HepG2 (cell line): ENCODE data around the gene TGDS. TPM values are rescaled to one million over a fixed set of nuclear protein-coding genes. Genes with fewer than 3 reads are reported as not detected.

Experiments used
- ELK4 ChIP-seq: sonication (generic); formaldehyde crosslinking; IDR thresholded peaks from 2 replicates; pipeline ENCODE4 v1.9.0; 2021; ENCODE audit warnings: missing genetic modification reagents, borderline replicate concordance
- FOXA1 ChIP-seq, 2 experiments: fragments of 450-650 bp in 1 of 2; sonication (generic) in 1 of 2; formaldehyde crosslinking in 1 of 2; IDR thresholded peaks; 2 replicates each; pipeline versions ENCODE4 v1.4.0 to v1.6.1; 2016 to 2020; ENCODE audit warnings: missing genetic modification reagents in 1 of 2
- FOXP4 ChIP-seq: sonication (generic); formaldehyde crosslinking; IDR thresholded peaks from 2 replicates; pipeline ENCODE4 v1.4.0; 2020; ENCODE audit warnings: missing genetic modification reagents
- HNRNPLL ChIP-seq: fragments of 200-400 bp; formaldehyde crosslinking; IDR thresholded peaks from 2 replicates; pipeline ENCODE4 v1.6.1; 2017; ENCODE audit warnings: mild to moderate bottlenecking, low read depth, low read length; ENCODE audit not compliant: poor library complexity, severe bottlenecking
- KDM4B ChIP-seq: sonication (generic); formaldehyde crosslinking; IDR thresholded peaks from 2 replicates; pipeline ENCODE4 v1.4.0; 2020; ENCODE audit warnings: missing genetic modification reagents
- MAFG ChIP-seq: sonication (generic); formaldehyde crosslinking; IDR thresholded peaks from 2 replicates; pipeline ENCODE4 v1.5.1; 2020; ENCODE audit warnings: mild to moderate bottlenecking, missing genetic modification reagents
- RBFOX2 ChIP-seq: fragments of 200-400 bp; formaldehyde crosslinking; IDR thresholded peaks from 2 replicates; pipeline ENCODE4 v1.6.1; 2017; ENCODE audit warnings: low read depth, mild to moderate bottlenecking, low read length
- REL ChIP-seq: sonication (generic); formaldehyde crosslinking; conservative IDR thresholded peaks from 2 replicates; pipeline ENCODE4 v1.8.0; 2022; ENCODE audit warnings: mild to moderate bottlenecking, missing genetic modification reagents, moderate library complexity
- RERE ChIP-seq: IDR thresholded peaks from 2 replicates; pipeline ENCODE4 v1.6.1; 2016; ENCODE audit warnings: low read depth, missing genetic modification reagents, missing compliant biosample characterization
- ZNF280B ChIP-seq: sonication (generic); formaldehyde crosslinking; IDR thresholded peaks from 2 replicates; pipeline ENCODE4 v1.5.0; 2020; ENCODE audit warnings: missing genetic modification reagents, mild to moderate bottlenecking, borderline replicate concordance
- ZNF326 ChIP-seq: sonication (generic); formaldehyde crosslinking; IDR thresholded peaks from 2 replicates; pipeline ENCODE4 v1.4.0; 2020; ENCODE audit warnings: missing genetic modification reagents, borderline replicate concordance
- ZNF335 ChIP-seq: sonication (generic); formaldehyde crosslinking; IDR thresholded peaks from 2 replicates; pipeline ENCODE4 v1.4.0; 2020; ENCODE audit warnings: missing genetic modification reagents
- ZNF546 ChIP-seq: sonication (generic); formaldehyde crosslinking; conservative IDR thresholded peaks from 2 replicates; pipeline ENCODE4 v1.8.1; 2023; ENCODE audit warnings: mild to moderate bottlenecking, missing genetic modification reagents
- ZNF567 ChIP-seq: sonication (generic); formaldehyde crosslinking; IDR thresholded peaks from 2 replicates; pipeline ENCODE4 v1.8.1; 2023; ENCODE audit warnings: mild to moderate bottlenecking, missing genetic modification reagents, borderline replicate concordance
- ZNF772 ChIP-seq: sonication (generic); formaldehyde crosslinking; IDR thresholded peaks from 2 replicates; pipeline ENCODE4 v1.5.0; 2020; ENCODE audit warnings: mild to moderate bottlenecking, missing genetic modification reagents
- polyA plus RNA-seq, 8 experiments: library from polyadenylated mRNA; depleted of rRNA in 3 of 8; stranded (reverse) in 7 of 8; unstranded in 1 of 8; fragments of >200 nt; fragmentation: Illumina TruSeq in 4 of 8; extraction: Trizol in 4 of 8; gene quantifications; 2 replicates each; pipeline versions ENCODE4 v1.2.1 to v1.2.3, GENCODE V29; 2011 to 2016; ENCODE audit warnings: low read depth in 4 of 8, missing spikeins in 1 of 8, mixed read lengths in 1 of 8; ENCODE audit not compliant: insufficient read depth in 1 of 8
- total RNA-seq, 5 experiments: library from RNA; depleted of rRNA; stranded (reverse); fragments of >200 nt; fragmentation: Illumina TruSeq; extraction: Trizol; gene quantifications; 2 replicates each; pipeline ENCODE4 v1.2.3, GENCODE V29; 2016; ENCODE audit warnings: low read depth in 1 of 5

The TGDS gene
- total and polyA plus RNA-seq, 2 of the 13 experiments (the other 11 are each of a cell fraction or from before 2014, with no cell fraction given), result 15.5 to 17.9 TPM

- 0 out of 2 replicates have a peak, but pooled peaks have one; percentile 31 for TF ChIP-seq RERE (CRISPR knock-in tag)
- TF ChIP-seq FOXA1 (IDR thresholded peaks at IDR 0.05), result no peak
- no peak for TF ChIP-seq FOXA1 (CRISPR knock-in tag; IDR thresholded peaks at IDR 0.05)
- no peak for TF ChIP-seq REL (CRISPR knock-in tag)
- TF ChIP-seq RBFOX2, result peak; percentile 95
- 0 out of 2 replicates have a peak, but pooled peaks have one; percentile 23 for TF ChIP-seq ZNF567 (CRISPR knock-in tag)
- no peak for TF ChIP-seq ELK4 (CRISPR knock-in tag)
- TF ChIP-seq ZNF772, result peak; percentile 63
- TF ChIP-seq MAFG (CRISPR knock-in tag), result no peak
- TF ChIP-seq ZNF546 (CRISPR knock-in tag), result 0 out of 2 replicates have a peak, but pooled peaks have one; percentile 29
- TF ChIP-seq ZNF335 (CRISPR knock-in tag), result 0 out of 2 replicates have a peak, but pooled peaks have one; percentile 80
- TF ChIP-seq KDM4B (CRISPR knock-in tag), result peak; percentile 60; the same call in 1 of the 2 replicates
- TF ChIP-seq HNRNPLL, result peak; percentile 98
- TF ChIP-seq ZNF280B, result peak; percentile 83; the same call in 1 of the 2 replicates
- TF ChIP-seq FOXP4 (CRISPR knock-in tag), result peak; percentile 35; the same call in 1 of the 2 replicates
- no peak for TF ChIP-seq ZNF326 (CRISPR knock-in tag)
Observed at GRCh38 chr13:94595950-94596574, at the start of gene TGDS (continued).
